Lower leg skin (tissue), 3 donors: ENCODE measurements around the gene NMNAT3.

Experiments used
- CTCF ChIP-seq, 3 donors: fragments of 450-650 bp; IDR thresholded peaks; one replicate each; pipeline ENCODE4 v1.5.1; 2016; ENCODE audit warnings: antibody characterized with exemption in 3 of 3, mild to moderate bottlenecking in 3 of 3, moderate library complexity in 2 of 3
- POLR2A ChIP-seq, 2 donors: fragments of 450-650 bp; IDR thresholded peaks; one replicate each; pipeline ENCODE4 v1.6.1; 2016 to 2017; ENCODE audit warnings: antibody characterized with exemption in 2 of 2, mild to moderate bottlenecking in 1 of 2, moderate library complexity in 1 of 2

- no peak for TF ChIP-seq CTCF (IDR thresholded peaks at IDR 0.05)
- TF ChIP-seq POLR2A (IDR thresholded peaks at IDR 0.05): no peak
Observed at GRCh38 chr3:139537795-139538621, 139.8 kb downstream of the NMNAT3 start.
